ENCODE results near the gene PRIM1.
"Not testable (repeated sequence)": the region's sequence is repeated elsewhere in the genome, so short reads cannot be mapped to it uniquely, and the experiment has no call there.

GRCh38 chr12:56750596-56750995 is 1.5 kb downstream of the PRIM1 start:
- TF ChIP-seq REST (tag by site-specific recombination; IDR thresholded peaks at IDR 0.05); CTCF (tag by site-specific recombination; IDR thresholded peaks at IDR 0.05); ZNF184 (tag by site-specific recombination; IDR thresholded peaks at IDR 0.05); KLF10 (tag by site-specific recombination; IDR thresholded peaks at IDR 0.05); ZBTB26 (tag by site-specific recombination; optimal IDR thresholded peaks at IDR 0.05); TCF7L2 (IDR thresholded peaks at IDR 0.05; ENCODE audit: borderline replicate concordance, low read depth, low read length); ZNF202 (tag by site-specific recombination; IDR thresholded peaks at IDR 0.05; ENCODE audit: borderline replicate concordance); ZNF140 (tag by site-specific recombination; IDR thresholded peaks at IDR 0.05); ZNF768 (tag by site-specific recombination; IDR thresholded peaks at IDR 0.05): not testable (repeated sequence)
